Spleen (tissue), 11 donors: ENCODE results near the gene SH3RF3. TPM values are rescaled to one million over a fixed set of nuclear protein-coding genes. Genes with fewer than 3 reads are reported as not detected.

Source experiments
- DNase-seq: peaks from one replicate; pipeline ENCODE4 v3.0.0-alpha.2; 2020
- H3K27ac ChIP-seq, 8 donors: fragments of 200-600 bp; sonication (generic) in 7 of 8; 1 replicate in 4 of 8; 2 replicates in 4 of 8; pipeline versions ENCODE4 v1.5.0 to v1.8.0; 2016 to 2021; ENCODE audit warnings: inconsistent platforms in 4 of 8, mild to moderate bottlenecking in 4 of 8, moderate library complexity in 1 of 8
- H3K27me3 ChIP-seq, 7 donors: fragments of 200-600 bp; sonication (generic) in 6 of 7; replicated peaks in 1 of 7; 1 replicate in 4 of 7; 2 replicates in 3 of 7; pipeline versions ENCODE4 v1.5.0 to v1.8.0; 2016 to 2021; ENCODE audit warnings: inconsistent platforms in 3 of 7, mild to moderate bottlenecking in 1 of 7
- H3K36me3 ChIP-seq, 6 donors: fragments of 200-600 bp; sonication (generic) in 5 of 6; 1 replicate in 4 of 6; 2 replicates in 2 of 6; pipeline versions ENCODE4 v1.5.0 to v1.8.0; 2016 to 2021; ENCODE audit warnings: inconsistent platforms in 2 of 6
- H3K4me1 ChIP-seq, 6 donors: fragments of 200-600 bp; sonication (generic) in 5 of 6; 1 replicate in 3 of 6; 2 replicates in 3 of 6; pipeline versions ENCODE4 v1.5.0 to v1.8.0; 2016 to 2021; ENCODE audit warnings: inconsistent platforms in 3 of 6
- H3K4me3 ChIP-seq, 8 donors: fragments of 200-600 bp; sonication (generic) in 7 of 8; 1 replicate in 4 of 8; 2 replicates in 4 of 8; pipeline versions ENCODE4 v1.5.0 to v1.8.0; 2016 to 2021; ENCODE audit warnings: inconsistent platforms in 4 of 8, mild to moderate bottlenecking in 4 of 8, moderate library complexity in 2 of 8
- H3K9me3 ChIP-seq, 8 donors: fragments of 200-600 bp; sonication (generic) in 7 of 8; 1 replicate in 4 of 8; 2 replicates in 4 of 8; pipeline versions ENCODE4 v1.5.0 to v1.8.0; 2016 to 2021; ENCODE audit warnings: inconsistent platforms in 4 of 8
- CTCF ChIP-seq, 11 experiments: fragments of 200-600 bp in 7 of 11; fragments of 450-650 bp in 4 of 11; sonication (generic) in 4 of 11; IDR thresholded peaks in 8 of 11; conservative IDR thresholded peaks in 3 of 11; 1 replicate in 7 of 11; 2 replicates in 4 of 11; pipeline versions ENCODE4 v1.4.0 to v1.8.0; 2016 to 2021; ENCODE audit warnings: antibody characterized with exemption in 11 of 11, inconsistent platforms in 4 of 11, mild to moderate bottlenecking in 1 of 11
- POLR2A ChIP-seq, 3 donors: fragments of 450-650 bp; IDR thresholded peaks; one replicate each; pipeline ENCODE4 v1.5.1; 2017; ENCODE audit warnings: antibody characterized with exemption in 3 of 3, mild to moderate bottlenecking in 1 of 3
- POLR2AphosphoS5 ChIP-seq, 3 donors: sonication (generic); formaldehyde crosslinking; IDR thresholded peaks; one replicate each; pipeline ENCODE4 v1.5.1; 2017; ENCODE audit warnings: antibody characterized with exemption in 3 of 3
- WGBS, 5 donors: extraction: QIAGEN DNeasy Blood & Tissue Kit in 3 of 5; methylation state at CpG; one replicate each; pipeline versions ENCODE4 v1.1.5 to v1.1.7; 2013 to 2018; 5-methylcytosine and 5-hydroxymethylcytosine counted together
- intact Hi-C: fragments of 100-400 bp; cut with DNase I; formaldehyde crosslinking; loops from one replicate; pipeline ENCODE4 v1.15.0; 2023; ENCODE audit warnings: low total_unique reads
- polyA plus RNA-seq, 3 donors: library from polyadenylated mRNA; stranded (reverse); fragments of 200-250 nt; gene quantifications; one replicate each; pipeline ENCODE4 v1.2.1, GENCODE V29; 2013
- total RNA-seq, 7 donors: library from RNA; depleted of rRNA in 3 of 7; stranded (reverse); fragments of >200 nt in 3 of 7; fragmentation: NEBNext Ultra II Directional in 4 of 7; extraction: Animal tissue kit (Norgen Biotek cat#: 25700) in 4 of 7; gene quantifications; one replicate each; pipeline versions ENCODE4 v1.1.0 to v1.2.1, GENCODE V29; 2016 to 2021
- donor health status: healthy with polysubstance abuse.
- donor health status: DM: no; HTN: no; CAD: no; lungs with moderate emphysema.
- donor health status: DM: no; HTN: no; CAD: no.
- donor health status: Bipolar disorder and iron deficiency.
- donor health status: healthy.
- donor health status: DM: no; HTN: no; CAD: no.
- donor health status: DM: yes; HTN: yes; CAD: no.

The SH3RF3 gene
- total and polyA plus RNA-seq, 10 donors, result 1.3 to 7.6 (median 4.7) TPM

- intact Hi-C loops, result no loop called here
- H3K27ac ChIP-seq, result no peak overlapping the region
- H3K9me3 ChIP-seq, result no peaks in the 10 kb centered on the region
- H3K4me1 ChIP-seq, result peaks cover 0 to 32% (median 8%) of the 10 kb centered on the region in 6 donors
- DNase-seq, result no peak
- no peak overlapping the region for H3K4me3 ChIP-seq
- H3K27me3 ChIP-seq, result no peaks in the 10 kb centered on the region
- no peaks in the 10 kb centered on the region for H3K36me3 ChIP-seq
- WGBS, 5 donors, result 72 to 88% (median 79%) methylated on average over 13 to 17 of the region's 17 CpGs
- TF ChIP-seq POLR2AphosphoS5 (IDR thresholded peaks at IDR 0.05) (peak in 2 of 3 donors; percentile 13 to 37), POLR2A (IDR thresholded peaks at IDR 0.05) (no peak)
These were observed 65.0 kb downstream of the SH3RF3 start for GRCh38 chr2:109193807-109194619.

- TF ChIP-seq CTCF (IDR thresholded peaks at IDR 0.05 in 8 of 11, conservative IDR thresholded peaks at IDR 0.05 in 3 of 11) (no peak), POLR2AphosphoS5 (IDR thresholded peaks at IDR 0.05) (no peak), POLR2A (IDR thresholded peaks at IDR 0.05) (no peak)
- Histone ChIP-seq H3K9me3 (no peaks in the 10 kb centered on the region), H3K27me3 (no peaks in the 10 kb centered on the region), H3K36me3 (no peaks in the 10 kb centered on the region), H3K4me1 (peaks cover 0 to 32% (median 8%) of the 10 kb centered on the region in 6 donors), H3K27ac (no peak overlapping the region), H3K4me3 (no peak overlapping the region)
- 64 to 79% (median 73%) methylated on average over 2 of the region's 2 CpGs for WGBS, 5 donors
- DNase-seq, result no peak
- intact Hi-C loops, result no loop called here
These were observed 65.6 kb downstream of the SH3RF3 start for GRCh38 chr2:109194620-109194937.

- H3K4me1 ChIP-seq, result peaks cover 0 to 32% (median 8%) of the 10 kb centered on the region in 6 donors
- H3K9me3 ChIP-seq, result no peaks in the 10 kb centered on the region
- H3K4me3 ChIP-seq, result no peak overlapping the region
- 48 to 81% (median 73%) methylated on average over 18 to 19 of the region's 19 CpGs for WGBS, 5 donors
- H3K27ac ChIP-seq, result no peak overlapping the region
- TF ChIP-seq CTCF (IDR thresholded peaks at IDR 0.05 in 8 of 11, conservative IDR thresholded peaks at IDR 0.05 in 3 of 11) (no peak), POLR2AphosphoS5 (IDR thresholded peaks at IDR 0.05) (no peak), POLR2A (IDR thresholded peaks at IDR 0.05) (no peak)
- intact Hi-C loops, result no loop called here
- H3K36me3 ChIP-seq, result no peaks in the 10 kb centered on the region
- no peaks in the 10 kb centered on the region for H3K27me3 ChIP-seq
- DNase-seq, result no peak
These were observed 66.4 kb downstream of the SH3RF3 start for GRCh38 chr2:109195193-109196045.

GRCh38 chr2:109196081-109196875 is 67.3 kb downstream of the SH3RF3 start:
- H3K9me3 ChIP-seq, result no peaks in the 10 kb centered on the region
- no peak overlapping the region for H3K4me3 ChIP-seq
- intact Hi-C loops, result no loop called here
- no peak for DNase-seq
- H3K4me1 ChIP-seq, result peaks cover 0 to 32% (median 8%) of the 10 kb centered on the region in 6 donors
- TF ChIP-seq POLR2A (IDR thresholded peaks at IDR 0.05), result no peak
- no peak for TF ChIP-seq CTCF (IDR thresholded peaks at IDR 0.05 in 8 of 11, conservative IDR thresholded peaks at IDR 0.05 in 3 of 11)
- no peak for TF ChIP-seq POLR2AphosphoS5 (IDR thresholded peaks at IDR 0.05)
- no peaks in the 10 kb centered on the region for H3K36me3 ChIP-seq
- WGBS, 5 donors, result 89 to 97% (median 92%) methylated on average over 6 to 19 of the region's 19 CpGs
- no peak overlapping the region for H3K27ac ChIP-seq
- no peaks in the 10 kb centered on the region for H3K27me3 ChIP-seq
